H9 (cell line): ENCODE measurements around the gene PLXND1. TPM values are rescaled to one million over a fixed set of nuclear protein-coding genes. Genes with fewer than 3 reads are reported as not detected.

Experiments used
- DNase-seq: peaks from one replicate; pipeline ENCODE4 v3.0.0-alpha.2; 2017
- H2AFZ ChIP-seq: one replicate; pipeline ENCODE4 v1.6.1; 2013; ENCODE audit warnings: mild to moderate bottlenecking, low read length, control low read depth, moderate library complexity
- H2AK5ac ChIP-seq: 2 replicates; pipeline ENCODE4 v1.6.1; 2013; ENCODE audit warnings: low read length, control low read depth, mixed read lengths; ENCODE audit not compliant: insufficient read length
- H2BK120ac ChIP-seq: one replicate; pipeline ENCODE4 v1.6.1; 2013; ENCODE audit warnings: low read depth, mild to moderate bottlenecking, low read length, control low read depth, inconsistent platforms; ENCODE audit not compliant: poor library complexity, severe bottlenecking
- H2BK12ac ChIP-seq: 2 replicates; pipeline ENCODE4 v1.6.1; 2013; ENCODE audit warnings: low read length, control low read depth, mixed read lengths, low read depth; ENCODE audit not compliant: insufficient read length
- H2BK15ac ChIP-seq: 2 replicates; pipeline ENCODE4 v1.6.1; 2013; ENCODE audit warnings: low read depth, low read length, control low read depth
- H2BK20ac ChIP-seq: one replicate; pipeline ENCODE4 v1.6.1; 2013; ENCODE audit warnings: low read depth, mild to moderate bottlenecking, low read length, control low read depth, inconsistent platforms; ENCODE audit not compliant: poor library complexity, severe bottlenecking
- H2BK5ac ChIP-seq: 2 replicates; pipeline ENCODE4 v1.6.1; 2013; ENCODE audit warnings: low read length, control low read depth, mixed read lengths; ENCODE audit not compliant: insufficient read length
- H3K14ac ChIP-seq: 2 replicates; pipeline ENCODE4 v1.6.1; 2013; ENCODE audit warnings: low read length, control low read depth; ENCODE audit not compliant: insufficient read depth
- H3K18ac ChIP-seq: 2 replicates; pipeline ENCODE4 v1.6.1; 2013; ENCODE audit warnings: low read depth, mild to moderate bottlenecking, mixed read lengths, low read length, control low read depth; ENCODE audit not compliant: insufficient read length
- H3K23ac ChIP-seq: 2 replicates; pipeline ENCODE4 v1.6.1; 2013; ENCODE audit warnings: low read length, control low read depth, mixed read lengths, low read depth; ENCODE audit not compliant: insufficient read length
- H3K23me2 ChIP-seq: 2 replicates; pipeline ENCODE4 v1.6.1; 2013; ENCODE audit warnings: low read depth, mild to moderate bottlenecking, mixed read lengths, low read length, control low read depth; ENCODE audit not compliant: insufficient read length, poor library complexity, severe bottlenecking
- H3K27ac ChIP-seq: 2 replicates; pipeline ENCODE4 v1.5.1; 2013; ENCODE audit warnings: low read length, control low read depth, mixed read lengths, low read depth; ENCODE audit not compliant: insufficient read length
- H3K27me3 ChIP-seq: 2 replicates; pipeline ENCODE4 v1.6.1; 2013; ENCODE audit warnings: low read length, control low read depth, inconsistent platforms; ENCODE audit not compliant: insufficient read depth
- H3K4ac ChIP-seq: 2 replicates; pipeline ENCODE4 v1.6.1; 2013; ENCODE audit warnings: low read depth, mild to moderate bottlenecking, control low read depth, inconsistent platforms, low read length, moderate library complexity
- H3K4me1 ChIP-seq: 2 replicates; pipeline ENCODE4 v1.6.1; 2013; ENCODE audit warnings: low read length, control low read depth, inconsistent platforms; ENCODE audit not compliant: insufficient read depth
- H3K4me2 ChIP-seq: 2 replicates; pipeline ENCODE4 v1.6.1; 2013; ENCODE audit warnings: low read length, control low read depth, mixed read lengths; ENCODE audit not compliant: insufficient read length, insufficient read depth
- H3K56ac ChIP-seq: 2 replicates; pipeline ENCODE4 v1.6.1; 2013; ENCODE audit warnings: low read depth, mild to moderate bottlenecking, mixed read lengths, low read length, control low read depth; ENCODE audit not compliant: insufficient read length
- H3K79me1 ChIP-seq: 2 replicates; pipeline ENCODE4 v1.6.1; 2013; ENCODE audit warnings: low read depth, mild to moderate bottlenecking, moderate library complexity, low read length, control low read depth, inconsistent platforms; ENCODE audit not compliant: insufficient read depth, poor library complexity, severe bottlenecking
- H3K79me2 ChIP-seq: 2 replicates; pipeline ENCODE4 v1.6.1; 2013; ENCODE audit warnings: low read length, control low read depth, inconsistent platforms; ENCODE audit not compliant: insufficient read depth
- H3K9ac ChIP-seq: 2 replicates; pipeline ENCODE4 v1.6.1; 2013; ENCODE audit warnings: low read length, control low read depth, mixed read lengths; ENCODE audit not compliant: insufficient read length; ENCODE audit errors: extremely low read depth
- H3K9me3 ChIP-seq: one replicate; pipeline ENCODE4 v1.6.1; 2013; ENCODE audit warnings: low read depth, low read length, inconsistent platforms; ENCODE audit not compliant: control insufficient read depth
- H3T11ph ChIP-seq: one replicate; pipeline ENCODE4 v1.6.1; 2013; ENCODE audit warnings: mild to moderate bottlenecking, low read length, control low read depth, inconsistent platforms
- H4K20me1 ChIP-seq: one replicate; pipeline ENCODE4 v1.6.1; 2013; ENCODE audit not compliant: control insufficient read depth, insufficient read length, insufficient read depth
- H4K5ac ChIP-seq: 2 replicates; pipeline ENCODE4 v1.6.1; 2013; ENCODE audit warnings: low read depth, mild to moderate bottlenecking, mixed read lengths, low read length, control low read depth; ENCODE audit not compliant: insufficient read length
- H4K8ac ChIP-seq: replicated peaks from 2 replicates; pipeline ENCODE4 v1.6.1; 2013; ENCODE audit warnings: low read length, control low read depth, mixed read lengths, low read depth; ENCODE audit not compliant: insufficient read length
- H4K91ac ChIP-seq: 2 replicates; pipeline ENCODE4 v1.6.1; 2013; ENCODE audit warnings: low read depth, mild to moderate bottlenecking, moderate library complexity, mixed read lengths, low read length, control low read depth; ENCODE audit not compliant: insufficient read length
- H3K27ac Mint-ChIP-seq, 3 experiments: 2 replicates in 2 of 3; 3 replicates in 1 of 3; pipeline ENCODE4 v1.8.0; 2020 to 2021; ENCODE audit warnings: mixed read lengths in 3 of 3, mild to moderate bottlenecking in 1 of 3, moderate library complexity in 1 of 3
- H3K27me3 Mint-ChIP-seq: 2 replicates; pipeline ENCODE4 v1.8.0; 2021; ENCODE audit warnings: low read depth, mild to moderate bottlenecking, moderate library complexity, mixed read lengths
- H3K36me3 Mint-ChIP-seq, 3 experiments: 2 replicates in 2 of 3; 3 replicates in 1 of 3; pipeline ENCODE4 v1.8.0; 2020 to 2021; ENCODE audit warnings: low read depth in 3 of 3, mixed read lengths in 3 of 3; ENCODE audit not compliant: insufficient read depth in 1 of 3
- H3K4me1 Mint-ChIP-seq, 2 experiments: 2 replicates each; pipeline ENCODE4 v1.8.0; 2020; ENCODE audit warnings: mixed read lengths in 2 of 2
- H3K4me3 Mint-ChIP-seq, 2 experiments: 2 replicates in 1 of 2; 3 replicates in 1 of 2; pipeline ENCODE4 v1.8.0; 2020 to 2021; ENCODE audit warnings: mild to moderate bottlenecking in 2 of 2, mixed read lengths in 2 of 2, moderate library complexity in 1 of 2
- H3K9me3 Mint-ChIP-seq, 2 experiments: 2 replicates in 1 of 2; 3 replicates in 1 of 2; pipeline ENCODE4 v1.8.0; 2020; ENCODE audit warnings: mild to moderate bottlenecking in 2 of 2, mixed read lengths in 2 of 2, moderate library complexity in 1 of 2
- WGBS: extraction: QIAGEN DNeasy Blood & Tissue Kit; methylation state at CpG from one replicate; pipeline ENCODE4 v1.1.7; 2013; ENCODE audit warnings: missing lambda C conversion rate, low lambda C conversion rate, mixed read lengths; ENCODE audit not compliant: insufficient read length; ENCODE audit errors: extremely low coverage; 5-methylcytosine and 5-hydroxymethylcytosine counted together
- total RNA-seq: library from RNA; stranded (reverse); gene quantifications from 2 replicates; pipeline ENCODE4 v1.2.1, GENCODE V29; 2021
- TF ChIP-seq, protein P1 (sequence below): fragments of 200-600 bp; sonication (generic); conservative IDR thresholded peaks from 3 replicates; pipeline ENCODE4 v1.8.0; 2021; ENCODE audit warnings: antibody characterized with exemption, mild to moderate bottlenecking

The PLXND1 gene
- total RNA-seq, 1 experiment from 2014 or later: 50.9 TPM

DNA sequence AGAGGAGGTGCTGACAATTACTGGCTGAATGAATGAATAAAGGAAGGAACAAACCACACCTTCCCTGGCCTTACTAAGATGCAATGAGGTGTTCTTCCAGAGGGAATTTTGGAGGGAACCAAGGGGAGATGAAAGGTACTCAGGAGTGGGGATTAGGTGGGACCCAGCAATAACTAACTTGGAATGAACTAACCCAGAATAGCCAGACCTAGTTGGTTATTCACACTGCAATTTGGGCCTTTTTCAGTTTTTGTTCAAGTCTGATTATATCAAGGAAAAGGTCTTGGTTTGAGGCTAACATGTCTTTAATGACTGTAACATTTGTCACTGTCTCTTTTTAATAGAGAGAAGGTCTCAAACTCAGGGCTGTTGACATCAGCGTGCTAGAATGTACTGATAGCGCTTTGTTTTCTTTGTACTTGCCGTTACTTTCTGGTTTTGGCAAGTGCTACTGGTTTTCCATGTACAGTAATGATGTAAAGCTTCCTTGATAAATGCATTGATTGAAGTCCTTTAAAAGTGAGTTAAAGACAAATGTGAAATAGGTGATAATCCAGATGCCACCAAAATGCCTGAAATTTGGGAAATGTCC lies 3.2 kb upstream of the PLXND1 start:
- H3K27ac ChIP-seq: no peak overlapping the region
- no peak overlapping the region for H3K23ac ChIP-seq
- no peak overlapping the region for H2BK120ac ChIP-seq
- H3K9me3 ChIP-seq: no peaks in the 10 kb centered on the region
- no peak overlapping the region for H3K56ac ChIP-seq
- Mint-ChIP-seq H3K4me1 (peaks cover 31 to 32% of the 10 kb centered on the region in 2 experiments), H3K36me3 (peaks cover 0 to 2% (median 0%) of the 10 kb centered on the region in 3 experiments; a peak in 1 of 7 replicates), H3K27ac (no peak overlapping the region), H3K27me3 (peaks cover 24% of the 10 kb centered on the region), H3K4me3 (no peak overlapping the region), H3K9me3 (peaks cover 2 to 3% of the 10 kb centered on the region in 2 experiments; a peak in 2 of 5 replicates)
- no peak overlapping the region for H4K5ac ChIP-seq
- no peaks in the 10 kb centered on the region; the same call in 1 of the 2 replicates for H3K79me2 ChIP-seq
- H3K4ac ChIP-seq: no peak overlapping the region
- no peak overlapping the region for H4K91ac ChIP-seq
- H3K4me2 ChIP-seq: no peak overlapping the region
- no peak overlapping the region for H2BK5ac ChIP-seq
- H3K9ac ChIP-seq: no peak overlapping the region
- H4K20me1 ChIP-seq: no peaks in the 10 kb centered on the region
- TF ChIP-seq, protein P1, sequence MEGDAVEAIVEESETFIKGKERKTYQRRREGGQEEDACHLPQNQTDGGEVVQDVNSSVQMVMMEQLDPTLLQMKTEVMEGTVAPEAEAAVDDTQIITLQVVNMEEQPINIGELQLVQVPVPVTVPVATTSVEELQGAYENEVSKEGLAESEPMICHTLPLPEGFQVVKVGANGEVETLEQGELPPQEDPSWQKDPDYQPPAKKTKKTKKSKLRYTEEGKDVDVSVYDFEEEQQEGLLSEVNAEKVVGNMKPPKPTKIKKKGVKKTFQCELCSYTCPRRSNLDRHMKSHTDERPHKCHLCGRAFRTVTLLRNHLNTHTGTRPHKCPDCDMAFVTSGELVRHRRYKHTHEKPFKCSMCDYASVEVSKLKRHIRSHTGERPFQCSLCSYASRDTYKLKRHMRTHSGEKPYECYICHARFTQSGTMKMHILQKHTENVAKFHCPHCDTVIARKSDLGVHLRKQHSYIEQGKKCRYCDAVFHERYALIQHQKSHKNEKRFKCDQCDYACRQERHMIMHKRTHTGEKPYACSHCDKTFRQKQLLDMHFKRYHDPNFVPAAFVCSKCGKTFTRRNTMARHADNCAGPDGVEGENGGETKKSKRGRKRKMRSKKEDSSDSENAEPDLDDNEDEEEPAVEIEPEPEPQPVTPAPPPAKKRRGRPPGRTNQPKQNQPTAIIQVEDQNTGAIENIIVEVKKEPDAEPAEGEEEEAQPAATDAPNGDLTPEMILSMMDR: no peak
- DNase-seq: no peak
- H2AFZ ChIP-seq: no peak overlapping the region
- H2BK15ac ChIP-seq: no peak overlapping the region
- peaks cover 12% of the 10 kb centered on the region for H3K23me2 ChIP-seq
- no peak overlapping the region for H3T11ph ChIP-seq
- H2BK12ac ChIP-seq: no peak overlapping the region
- no peak overlapping the region for H2AK5ac ChIP-seq
- no peak overlapping the region for H4K8ac ChIP-seq
- no peak overlapping the region for H3K18ac ChIP-seq
- WGBS: no CpG with 5 or more reads among the region's 3 CpGs
- no peak overlapping the region for H3K14ac ChIP-seq
- H3K4me1 ChIP-seq: peaks cover 2% of the 10 kb centered on the region
- no peaks in the 10 kb centered on the region for H3K79me1 ChIP-seq
- no peak overlapping the region for H2BK20ac ChIP-seq
- peaks cover 3% of the 10 kb centered on the region; the same call in 1 of the 2 replicates for H3K27me3 ChIP-seq
